RWPE1 (cell line): ENCODE results near the gene SSRP1.

Experiments
- CTCF ChIA-PET: fragments of 350-600 bp; sonication (Branson Sonifier 250); formaldehyde crosslinking; extraction: SDS; loops from one replicate; lab custom pipeline; 2021; lab: Yijun Ruan, JAX
- POLR2A ChIA-PET: fragments of 400-600 bp; formaldehyde crosslinking; extraction: SDS; loops from one replicate; lab custom pipeline; 2020; ENCODE audit warnings: antibody characterized with exemption; ENCODE audit not compliant: low non-redundant PET; lab: Yijun Ruan, JAX
- DNase-seq: peaks from one replicate; pipeline ENCODE4 v3.0.0; 2012; ENCODE audit warnings: low spot score
- H3K27ac ChIP-seq: fragments of 450-650 bp; 2 replicates; pipeline ENCODE4 v1.5.1; 2017
- CTCF ChIP-seq: fragments of 450-650 bp; conservative IDR thresholded peaks from 2 replicates; pipeline ENCODE4 v1.5.1; 2017; ENCODE audit warnings: low read depth, mild to moderate bottlenecking

Gene SSRP1

GRCh38 chr11:57360991-57361390 is 25.3 kb upstream of the SSRP1 start:
- no peak for DNase-seq
- no peak overlapping the region for H3K27ac ChIP-seq
- ChIA-PET POLR2A (no interaction called here), CTCF (no interaction called here)
- TF ChIP-seq CTCF = no peak

- CTCF ChIA-PET = interaction anchor here (0.6 kb wide), 1 partner anchor 98 kb away, joined by 3 read pairs; no protein-coding TSS in a partner anchor
- POLR2A ChIA-PET = no interaction called here
- H3K27ac ChIP-seq = no peak overlapping the region
Observed at GRCh38 chr11:57359896-57360690, 24.4 kb upstream of the SSRP1 start.

GRCh38 chr11:57359396-57359795 is 23.7 kb upstream of the SSRP1 start:
- no peak overlapping the region for H3K27ac ChIP-seq
- TF ChIP-seq CTCF = no peak
- DNase-seq = no peak
- POLR2A ChIA-PET = no interaction called here
- CTCF ChIA-PET = interaction anchor here (0.6 kb wide), 1 partner anchor 99 kb away, joined by 3 read pairs; no protein-coding TSS in a partner anchor

More at GRCh38 chr11:57359896-57360690, 24.4 kb upstream of the SSRP1 start:
- no peak for TF ChIP-seq CTCF
- DNase-seq = no peak

- no peak for TF ChIP-seq CTCF
- CTCF ChIA-PET = no interaction called here
- DNase-seq = no peak
- POLR2A ChIA-PET = no interaction called here
- no peak overlapping the region for H3K27ac ChIP-seq
Observed at GRCh38 chr11:57358991-57359390, 23.3 kb upstream of the SSRP1 start.

GRCh38 chr11:57358543-57358961 is 22.9 kb upstream of the SSRP1 start:
- TF ChIP-seq CTCF = no peak
- POLR2A ChIA-PET = no interaction called here
- no peak overlapping the region for H3K27ac ChIP-seq
- CTCF ChIA-PET = interaction anchor here (0.6 kb wide), 1 partner anchor 26 kb away, joined by 3 read pairs; no protein-coding TSS in a partner anchor
- DNase-seq = peak; percentile 35

- DNase-seq = no peak
- no peak for TF ChIP-seq CTCF
- H3K27ac ChIP-seq = no peak overlapping the region
- CTCF ChIA-PET = interaction anchor here (1.2 kb wide), 1 partner anchor 100 kb away, joined by 5 read pairs; no protein-coding TSS in a partner anchor
- POLR2A ChIA-PET = no interaction called here
Observed at GRCh38 chr11:57357856-57358255, 22.2 kb upstream of the SSRP1 start.
